Measurements from ENCODE around the gene CPEB1.
"Not testable (repeated sequence)": the region's sequence is repeated elsewhere in the genome, so short reads cannot be mapped to it uniquely, and the experiment has no call there.

The CPEB1 gene

GRCh38 chr15:82530606-82531379 lies 116.4 kb downstream of the CPEB1 start:
- no peak for DNase-seq

GRCh38 chr15:82530006-82530405 lies 117.2 kb downstream of the CPEB1 start:
- DNase-seq: no peak

- not testable (repeated sequence) for DNase-seq
These were observed 133.6 kb downstream of the CPEB1 start for GRCh38 chr15:82513587-82513986.

GRCh38 chr15:82507693-82508092 lies 139.5 kb downstream of the CPEB1 start:
- DNase-seq: not testable (repeated sequence)

- not testable (repeated sequence) for DNase-seq
These were observed 140.1 kb downstream of the CPEB1 start for GRCh38 chr15:82507087-82507486.

GRCh38 chr15:82505842-82506241 lies 141.3 kb downstream of the CPEB1 start:
- not testable (repeated sequence) for DNase-seq

- DNase-seq: not testable (repeated sequence)
These were observed 143.1 kb downstream of the CPEB1 start for GRCh38 chr15:82504074-82504473.

- DNase-seq: not testable (repeated sequence)
These were observed 144.3 kb downstream of the CPEB1 start for GRCh38 chr15:82502700-82503339.

GRCh38 chr15:82500772-82501171 lies 146.4 kb downstream of the CPEB1 start:
- DNase-seq: not testable (repeated sequence)

GRCh38 chr15:82497978-82498377 lies 149.2 kb downstream of the CPEB1 start:
- not testable (repeated sequence) for DNase-seq

Data from anterior cingulate cortex (tissue), 58 donors.